Body of pancreas (tissue), 4 donors: ENCODE data around the gene ZNF507. TPM values are rescaled to one million over a fixed set of nuclear protein-coding genes. Genes with fewer than 3 reads are reported as not detected.

ENCODE experiments used
- ATAC-seq: fragments of 150-250 bp; one replicate; pipeline ENCODE4 v1.9.1; 2016
- DNase-seq, 4 donors: peaks; one replicate each; pipeline ENCODE4 v3.0.0-alpha.2; 2019
- H3K27ac ChIP-seq, 4 donors: fragments of 200-600 bp; sonication (generic); 1 replicate in 3 of 4; 2 replicates in 1 of 4; pipeline versions ENCODE4 v1.5.1 to v1.6.1; 2016 to 2019; ENCODE audit warnings: mild to moderate bottlenecking in 1 of 4, mixed read lengths in 1 of 4, moderate library complexity in 1 of 4
- H3K27me3 ChIP-seq, 2 donors: fragments of 200-600 bp; sonication (generic); one replicate each; pipeline ENCODE4 v1.6.0; 2016; ENCODE audit warnings: mild to moderate bottlenecking in 1 of 2
- H3K36me3 ChIP-seq, 2 donors: fragments of 200-600 bp; sonication (generic); replicated peaks in 1 of 2; 2 replicates each; pipeline ENCODE4 v1.5.1; 2016; ENCODE audit warnings: low read depth in 2 of 2; ENCODE audit not compliant: insufficient read depth in 1 of 2
- H3K4me1 ChIP-seq: fragments of 200-600 bp; sonication (generic); one replicate; pipeline ENCODE4 v1.6.0; 2016
- H3K4me3 ChIP-seq, 2 donors: fragments of 200-600 bp; sonication (generic); 1 replicate in 1 of 2; 2 replicates in 1 of 2; pipeline ENCODE4 v1.5.1; 2016 to 2019
- H3K9me3 ChIP-seq, 3 donors: fragments of 200-600 bp; sonication (generic); 1 replicate in 2 of 3; 2 replicates in 1 of 3; pipeline ENCODE4 v1.5.1; 2016
- POLR2A ChIP-seq, 3 donors: fragments of 450-650 bp; IDR thresholded peaks; one replicate each; pipeline ENCODE4 v1.6.1; 2016; ENCODE audit warnings: antibody characterized with exemption in 3 of 3, mild to moderate bottlenecking in 2 of 3
- WGBS, 2 donors: methylation state at CpG; one replicate each; pipeline ENCODE4 v1.1.5; 2017; 5-methylcytosine and 5-hydroxymethylcytosine counted together
- intact Hi-C: fragments of 100-400 bp; cut with DNase I; formaldehyde crosslinking; loops from one replicate; pipeline ENCODE4 v1.15.1; 2023
- total RNA-seq, 2 donors: library from RNA; depleted of rRNA; stranded (reverse); fragments of >200 nt; gene quantifications; one replicate each; pipeline ENCODE4 v1.1.0, GENCODE V29; 2016
- TF ChIP-seq, protein P1 (sequence below), 7 experiments: fragments of 450-650 bp in 4 of 7; fragments of 200-600 bp in 3 of 7; sonication (generic) in 3 of 7; IDR thresholded peaks; one replicate each; pipeline ENCODE4 v1.5.1; 2016 to 2019; ENCODE audit warnings: antibody characterized with exemption in 7 of 7

The ZNF507 gene
- 10 to 100 TPM; 14.2 to 19.7 TPM for total RNA-seq

DNA sequence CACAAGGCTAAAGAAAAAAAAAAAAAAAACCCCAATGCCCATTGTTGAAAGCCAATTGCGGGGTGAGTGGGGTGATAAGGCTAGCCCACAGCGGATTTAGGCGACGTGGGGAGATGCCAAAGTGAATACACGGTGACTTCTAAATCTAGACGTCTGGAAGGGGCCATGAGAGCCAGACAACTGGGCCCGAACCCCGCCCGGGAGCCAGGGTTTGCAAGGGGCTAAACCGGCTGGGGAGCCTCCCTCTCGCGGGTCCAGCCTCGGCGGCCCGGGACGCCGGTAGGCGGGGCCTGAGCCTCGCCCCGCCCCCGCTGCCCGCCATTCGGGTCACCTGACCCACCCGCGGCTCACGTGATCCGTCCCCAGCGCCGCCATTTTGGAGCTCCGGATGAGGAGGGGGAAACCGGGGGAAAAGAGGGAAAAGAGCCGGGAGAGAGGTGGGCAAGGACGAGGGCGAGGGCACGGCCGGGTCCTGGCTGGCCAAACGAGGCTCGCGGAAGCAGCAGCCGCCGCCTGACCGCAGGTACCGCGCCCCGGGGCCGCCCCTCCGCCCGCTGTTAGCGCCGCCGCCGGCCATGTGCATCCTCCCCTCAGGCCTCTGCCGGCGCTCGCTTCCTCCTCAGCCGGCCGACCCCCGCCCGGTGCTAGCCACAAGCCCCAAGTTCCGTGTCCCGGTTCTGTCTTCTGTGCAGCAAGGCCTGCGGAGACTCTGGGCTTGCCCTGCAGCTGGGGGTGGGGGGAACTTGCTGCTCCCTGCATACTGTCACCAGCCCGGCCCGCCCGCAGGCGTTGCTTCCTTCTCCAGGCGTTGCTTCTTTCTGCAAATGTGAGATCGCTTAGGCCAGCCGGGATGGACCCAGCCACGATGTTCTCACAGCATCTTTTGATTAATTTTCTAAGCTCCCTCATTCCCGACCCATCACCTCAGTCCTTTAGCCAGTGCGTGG, at the start of gene ZNF507:
ZNF507 (plus strand) TSS at position 350 of the 947 bp plus-strand sequence. CDS start 7,221 bp downstream, outside the sequence.
- peaks cover 37% of the 10 kb centered on the region for H3K4me1 ChIP-seq
- H3K27ac ChIP-seq = peak within 1 kb of the TSS; percentile 59 to 82 (median 69)
- TF ChIP-seq POLR2A (IDR thresholded peaks at IDR 0.05) = peak in 2 of 3 donors; percentile 31 to 45
- TF ChIP-seq, protein P1, sequence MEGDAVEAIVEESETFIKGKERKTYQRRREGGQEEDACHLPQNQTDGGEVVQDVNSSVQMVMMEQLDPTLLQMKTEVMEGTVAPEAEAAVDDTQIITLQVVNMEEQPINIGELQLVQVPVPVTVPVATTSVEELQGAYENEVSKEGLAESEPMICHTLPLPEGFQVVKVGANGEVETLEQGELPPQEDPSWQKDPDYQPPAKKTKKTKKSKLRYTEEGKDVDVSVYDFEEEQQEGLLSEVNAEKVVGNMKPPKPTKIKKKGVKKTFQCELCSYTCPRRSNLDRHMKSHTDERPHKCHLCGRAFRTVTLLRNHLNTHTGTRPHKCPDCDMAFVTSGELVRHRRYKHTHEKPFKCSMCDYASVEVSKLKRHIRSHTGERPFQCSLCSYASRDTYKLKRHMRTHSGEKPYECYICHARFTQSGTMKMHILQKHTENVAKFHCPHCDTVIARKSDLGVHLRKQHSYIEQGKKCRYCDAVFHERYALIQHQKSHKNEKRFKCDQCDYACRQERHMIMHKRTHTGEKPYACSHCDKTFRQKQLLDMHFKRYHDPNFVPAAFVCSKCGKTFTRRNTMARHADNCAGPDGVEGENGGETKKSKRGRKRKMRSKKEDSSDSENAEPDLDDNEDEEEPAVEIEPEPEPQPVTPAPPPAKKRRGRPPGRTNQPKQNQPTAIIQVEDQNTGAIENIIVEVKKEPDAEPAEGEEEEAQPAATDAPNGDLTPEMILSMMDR (IDR thresholded peaks at IDR 0.05) = no peak
- 2 to 10% methylated on average over 15 to 67 of the region's 72 CpGs for WGBS, 2 donors
- H3K27me3 ChIP-seq = no peaks in the 10 kb centered on the region
- peak; percentile 91 for ATAC-seq
- DNase-seq = peak; percentile 79 to 84 (median 82)
- intact Hi-C loops = no loop called here
- no peaks in the 10 kb centered on the region for H3K36me3 ChIP-seq
- H3K4me3 ChIP-seq = peak within 1 kb of the TSS; percentile 65 to 97
- no peaks in the 10 kb centered on the region for H3K9me3 ChIP-seq

DNA sequence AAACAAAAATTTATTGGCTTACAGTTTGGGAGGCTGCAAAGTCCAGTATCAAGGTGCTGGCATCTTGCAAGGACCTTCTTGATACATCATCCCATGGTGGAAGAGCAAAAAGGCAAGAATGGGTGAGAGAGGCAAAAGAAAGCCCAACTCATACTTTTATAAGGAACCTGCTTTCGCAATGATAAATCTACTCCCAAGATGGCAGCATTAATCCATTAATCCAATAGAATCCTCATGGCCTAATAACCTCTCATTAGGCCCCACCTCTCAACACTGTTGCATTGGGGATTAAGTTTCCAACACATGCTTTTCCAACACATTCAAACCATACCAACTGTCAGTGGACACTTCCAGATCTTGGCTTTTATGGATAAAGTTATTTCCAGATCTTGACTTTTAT, 48.7 kb upstream of the ZNF507 start:
- no peaks in the 10 kb centered on the region for H3K36me3 ChIP-seq
- H3K27me3 ChIP-seq = no peaks in the 10 kb centered on the region
- no peak overlapping the region for H3K27ac ChIP-seq
- intact Hi-C loops = no loop called here
- DNase-seq = no peak
- no peak for ATAC-seq
- no peaks in the 10 kb centered on the region for H3K9me3 ChIP-seq
- WGBS, 2 donors = 78 to 96% methylated on average over 1 of the region's 1 CpG
- TF ChIP-seq, protein P1 (IDR thresholded peaks at IDR 0.05) = no peak
- no peak for TF ChIP-seq POLR2A (IDR thresholded peaks at IDR 0.05)
- no peaks in the 10 kb centered on the region for H3K4me1 ChIP-seq
- H3K4me3 ChIP-seq = no peak overlapping the region

DNA sequence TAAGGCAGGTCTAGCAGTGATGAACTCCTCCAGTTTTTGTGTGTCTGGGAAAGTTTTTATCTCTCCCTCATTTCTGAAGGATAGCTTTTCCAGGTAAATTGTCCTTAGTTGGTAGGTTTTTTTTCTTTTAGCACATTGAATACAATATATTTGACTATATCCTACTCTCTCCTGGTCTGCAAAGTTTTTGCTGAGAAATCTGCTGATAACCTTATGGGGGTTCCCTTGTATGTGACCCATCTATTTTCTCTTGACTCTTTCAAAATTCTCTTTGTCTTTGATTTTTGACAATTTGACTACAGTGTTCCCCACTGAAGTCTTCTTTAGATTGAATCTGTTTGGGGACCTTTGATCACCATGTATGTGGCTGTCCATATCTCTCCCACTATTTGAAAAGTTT, 42.6 kb upstream of the ZNF507 start:
- intact Hi-C loops = no loop called here
- DNase-seq (no peak), ATAC-seq (no peak)
- Histone ChIP-seq H3K27ac (no peak overlapping the region), H3K4me3 (no peak overlapping the region), H3K9me3 (no peaks in the 10 kb centered on the region), H3K36me3 (no peaks in the 10 kb centered on the region), H3K27me3 (no peaks in the 10 kb centered on the region), H3K4me1 (no peaks in the 10 kb centered on the region)
- no peak for TF ChIP-seq POLR2A (IDR thresholded peaks at IDR 0.05)
- TF ChIP-seq, protein P1 (IDR thresholded peaks at IDR 0.05) = no peak

DNA sequence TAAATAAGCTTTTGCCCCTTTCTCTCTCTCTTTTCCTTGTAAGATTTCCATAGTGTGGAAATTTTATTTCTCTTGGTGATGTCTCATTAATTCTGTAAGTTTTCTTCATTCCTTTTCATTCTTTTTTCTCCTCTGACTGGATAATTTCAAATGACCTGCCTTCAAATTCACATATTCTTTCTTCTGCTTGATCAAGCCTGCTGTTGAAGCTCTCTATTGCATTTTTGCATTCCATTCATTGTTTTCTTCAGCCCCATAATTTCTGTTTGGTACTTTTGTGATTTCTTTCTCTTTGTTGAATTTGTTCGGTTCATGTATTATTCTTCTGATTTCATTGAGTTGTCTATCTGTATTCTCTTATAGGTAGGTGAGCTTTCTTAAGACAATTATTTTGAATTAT, 42.2 kb upstream of the ZNF507 start:
- 68 to 80% methylated on average over 1 of the region's 1 CpG for WGBS, 2 donors
- H3K27me3 ChIP-seq = no peaks in the 10 kb centered on the region
- TF ChIP-seq, protein P1 (IDR thresholded peaks at IDR 0.05) = no peak
- no peak for TF ChIP-seq POLR2A (IDR thresholded peaks at IDR 0.05)
- no peaks in the 10 kb centered on the region for H3K9me3 ChIP-seq
- no peak for DNase-seq
- no peaks in the 10 kb centered on the region for H3K4me1 ChIP-seq
- H3K36me3 ChIP-seq = no peaks in the 10 kb centered on the region
- no peak overlapping the region for H3K27ac ChIP-seq
- intact Hi-C loops = no loop called here
- ATAC-seq = no peak
- H3K4me3 ChIP-seq = no peak overlapping the region
